HG03064 (cell line): ENCODE data around the gene OGDH.
A peak's percentile ranks its signal among the peaks of the same experiment; 100 is the strongest.
"Not testable (repeated sequence)": the region's sequence is repeated elsewhere in the genome, so short reads cannot be mapped to it uniquely, and the experiment has no call there.

Experiments
- ATAC-seq: cut with Tn5 transposase; IDR thresholded peaks from one replicate; pipeline ENCODE4 v1.9.1; 2021; ENCODE audit warnings: low read depth; ENCODE audit not compliant: unreplicated experiment

OGDH gene

DNA sequence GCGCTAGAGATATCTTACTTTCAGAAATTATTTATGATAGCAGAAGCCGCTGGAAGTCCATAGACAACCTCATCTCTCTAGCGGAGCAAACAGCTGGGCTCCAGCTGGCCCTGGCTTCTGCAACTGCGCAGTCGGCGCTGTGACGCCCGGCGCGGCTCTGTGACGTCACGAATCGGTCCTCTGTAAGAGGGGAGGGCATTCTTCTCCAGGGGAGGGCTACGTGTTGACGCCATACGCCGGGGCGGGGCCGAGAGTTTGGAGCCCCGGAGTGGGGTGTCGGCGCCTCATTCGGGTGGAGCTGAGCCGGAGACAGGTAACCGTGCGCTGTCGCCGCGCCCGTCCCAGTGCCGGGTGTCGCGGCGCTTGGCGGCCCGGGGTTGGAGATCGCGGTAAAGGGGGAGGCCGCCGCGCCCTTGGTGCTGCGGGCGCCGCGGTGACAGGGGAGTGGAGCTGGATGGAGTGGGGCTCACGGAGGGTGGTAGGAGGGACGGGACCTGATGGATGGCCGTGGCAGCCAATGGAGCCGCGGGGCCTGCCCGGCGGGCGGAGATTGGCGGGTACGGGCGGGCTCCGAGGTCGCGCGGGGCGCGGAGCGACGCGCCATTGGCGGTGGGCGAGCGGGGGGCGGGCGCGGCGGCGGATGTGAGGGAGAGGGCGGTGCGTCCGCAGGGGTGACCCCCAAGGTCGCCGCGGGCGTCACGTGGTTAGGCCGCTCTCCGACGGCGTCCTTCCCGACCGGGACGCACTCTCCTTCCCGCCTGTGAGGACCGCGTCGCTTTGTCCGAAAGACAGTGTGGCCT lies at the start of gene OGDH:
Gene OGDH (plus strand): TSS at position 287 of the 800 bp plus-strand sequence. CDS start 17,717 bp downstream, outside the sequence.
- peak; percentile 92 for ATAC-seq

DNA sequence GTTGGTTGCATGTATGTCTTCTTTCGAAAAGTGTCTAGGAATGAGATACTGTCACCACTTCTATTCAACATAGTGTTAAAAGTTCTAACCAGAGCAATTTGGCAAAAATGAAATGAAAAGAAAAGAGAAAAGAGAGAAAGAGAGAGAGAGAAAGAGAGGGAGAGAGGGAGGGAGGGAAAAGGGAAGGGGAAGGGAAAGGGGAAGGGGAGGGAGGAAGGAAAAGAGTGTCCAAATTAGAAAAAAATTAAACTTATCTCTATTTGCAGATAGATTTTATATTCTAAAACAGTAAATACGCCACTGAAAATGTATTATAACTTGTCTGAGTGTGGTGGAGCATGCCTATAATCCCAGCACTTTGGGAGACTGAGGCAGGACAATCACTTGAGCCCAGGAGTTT lies 48.9 kb upstream of the OGDH start:
- no peak for ATAC-seq

DNA sequence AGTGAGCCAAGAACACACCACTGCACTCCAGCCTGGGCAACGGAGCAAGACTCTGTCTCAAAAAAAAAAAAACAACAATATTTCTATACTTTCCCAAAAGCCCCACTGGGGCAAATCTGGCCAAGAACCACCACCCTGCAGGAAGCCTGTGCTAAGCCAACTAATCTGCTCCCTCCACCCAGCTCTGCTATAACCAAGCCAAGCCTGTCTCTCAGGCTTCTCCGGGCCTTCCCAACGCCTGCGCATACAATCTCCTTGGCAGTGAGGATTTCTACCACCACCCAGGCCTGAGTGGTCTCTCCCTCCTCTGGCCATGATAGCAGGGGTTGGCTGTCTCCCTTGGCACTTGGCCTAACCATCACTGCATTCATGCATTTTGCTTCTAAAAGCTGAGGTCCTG lies 46.9 kb upstream of the OGDH start:
- no peak for ATAC-seq

DNA sequence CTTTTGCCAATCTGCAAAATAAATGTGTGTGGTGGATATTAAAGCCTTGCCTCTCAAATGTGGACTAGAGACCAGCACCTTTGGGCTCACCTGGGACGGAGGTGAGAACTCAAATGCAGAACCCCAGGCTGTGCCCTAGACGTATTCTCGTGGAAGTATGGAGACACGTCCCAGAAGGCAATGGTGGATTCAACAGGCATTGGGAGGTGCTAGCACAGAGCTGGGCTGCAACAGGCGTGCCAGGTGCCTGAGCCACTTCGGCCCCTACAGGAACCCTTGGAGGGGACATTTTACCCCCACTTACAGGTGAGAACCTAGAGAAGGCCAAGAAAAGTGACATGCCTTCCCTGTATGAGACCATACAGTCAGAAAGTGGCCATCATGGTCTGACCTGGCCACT lies 44.9 kb upstream of the OGDH start:
- no peak for ATAC-seq

DNA sequence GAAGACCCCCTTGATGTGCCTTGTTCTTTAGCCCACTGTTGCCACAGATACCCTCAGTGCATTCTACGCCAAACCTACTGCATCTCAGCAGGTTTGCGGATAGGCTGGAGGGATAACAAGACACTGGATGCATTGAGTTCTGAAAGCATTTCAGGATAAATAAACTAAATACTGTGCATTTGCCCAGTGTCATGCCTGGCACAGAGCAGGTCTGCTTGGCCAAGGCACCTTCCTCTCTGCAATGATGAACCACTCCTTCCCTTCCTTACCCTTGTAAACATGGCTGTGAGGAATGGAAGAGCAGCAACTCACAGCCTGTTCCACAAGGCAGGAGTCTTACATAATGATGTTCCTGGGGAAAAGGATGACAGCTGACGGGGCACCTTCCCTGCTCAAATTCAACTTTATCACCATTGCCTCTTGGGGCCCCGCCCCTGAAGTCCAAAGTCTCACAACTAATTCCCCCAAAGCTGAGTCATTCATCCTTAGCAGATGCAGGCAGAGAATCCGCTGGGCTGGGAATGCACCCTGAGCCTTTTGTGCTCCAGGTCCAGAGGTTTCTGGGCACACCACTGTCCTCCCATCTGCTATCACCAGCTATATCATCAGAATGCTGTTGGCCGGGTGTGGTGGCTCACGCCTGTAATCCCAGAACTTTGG lies 44.3 kb upstream of the OGDH start:
- ATAC-seq: no peak

DNA sequence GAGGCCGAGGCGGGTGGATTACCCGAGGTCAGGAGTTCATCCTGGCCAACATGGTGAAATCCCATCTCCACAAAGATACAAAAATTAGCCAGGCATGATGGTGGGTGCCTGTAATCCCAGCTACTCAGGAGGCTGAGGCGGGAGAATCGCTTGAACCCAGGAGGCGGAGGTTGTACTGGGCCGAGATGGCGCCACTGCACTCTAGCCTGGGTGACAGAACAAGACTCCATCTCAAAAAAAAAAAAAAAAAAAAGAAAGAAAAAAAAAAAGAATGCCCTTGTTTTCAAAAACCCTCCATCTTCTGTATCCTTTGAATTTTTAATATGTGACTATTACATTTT lies 43.8 kb upstream of the OGDH start:
- ATAC-seq: not testable (repeated sequence)

DNA sequence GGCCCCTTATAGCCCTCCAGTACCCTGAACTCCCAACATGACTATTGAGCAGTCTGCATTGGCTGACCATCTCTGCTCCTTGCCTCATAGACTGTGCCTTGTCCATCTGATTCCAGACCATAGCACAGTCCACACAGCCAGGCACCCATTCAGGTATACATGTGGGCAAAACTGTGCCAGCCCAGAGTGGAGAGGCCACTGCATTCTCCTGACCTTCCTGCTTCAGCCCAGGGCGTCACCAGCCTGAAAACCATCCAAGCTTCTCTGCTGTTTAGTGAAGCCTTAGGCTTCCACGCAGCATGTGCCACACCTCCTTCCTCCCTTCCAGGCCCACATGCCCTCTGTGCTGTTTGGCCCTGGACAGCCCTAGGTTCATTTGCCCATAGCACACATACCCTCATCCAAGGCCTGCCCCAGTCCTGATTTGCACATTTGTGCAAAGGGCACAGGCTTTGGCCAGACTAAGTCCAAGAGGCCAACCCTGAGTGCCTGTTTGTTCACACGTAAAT lies 43.2 kb upstream of the OGDH start:
- ATAC-seq: no peak

DNA sequence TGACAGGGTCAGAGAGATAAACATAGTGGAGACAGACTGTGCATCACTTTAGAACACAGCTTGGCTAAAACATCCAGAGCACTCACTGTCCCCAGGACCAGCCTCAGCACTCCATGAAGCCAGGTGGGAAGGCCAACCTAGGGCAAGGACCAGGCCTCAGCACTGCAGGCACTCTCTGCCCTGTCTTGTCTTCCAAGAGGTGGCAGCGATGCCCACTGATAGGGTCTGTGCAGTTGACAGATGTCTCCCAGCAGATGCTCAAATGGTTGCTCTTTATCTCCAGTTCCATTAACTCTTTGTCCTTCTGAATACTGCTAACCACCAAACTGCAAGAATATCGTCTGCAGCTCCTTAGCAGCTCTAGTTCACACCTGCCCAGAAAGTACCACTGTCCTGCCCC lies 41.8 kb upstream of the OGDH start:
- no peak for ATAC-seq

DNA sequence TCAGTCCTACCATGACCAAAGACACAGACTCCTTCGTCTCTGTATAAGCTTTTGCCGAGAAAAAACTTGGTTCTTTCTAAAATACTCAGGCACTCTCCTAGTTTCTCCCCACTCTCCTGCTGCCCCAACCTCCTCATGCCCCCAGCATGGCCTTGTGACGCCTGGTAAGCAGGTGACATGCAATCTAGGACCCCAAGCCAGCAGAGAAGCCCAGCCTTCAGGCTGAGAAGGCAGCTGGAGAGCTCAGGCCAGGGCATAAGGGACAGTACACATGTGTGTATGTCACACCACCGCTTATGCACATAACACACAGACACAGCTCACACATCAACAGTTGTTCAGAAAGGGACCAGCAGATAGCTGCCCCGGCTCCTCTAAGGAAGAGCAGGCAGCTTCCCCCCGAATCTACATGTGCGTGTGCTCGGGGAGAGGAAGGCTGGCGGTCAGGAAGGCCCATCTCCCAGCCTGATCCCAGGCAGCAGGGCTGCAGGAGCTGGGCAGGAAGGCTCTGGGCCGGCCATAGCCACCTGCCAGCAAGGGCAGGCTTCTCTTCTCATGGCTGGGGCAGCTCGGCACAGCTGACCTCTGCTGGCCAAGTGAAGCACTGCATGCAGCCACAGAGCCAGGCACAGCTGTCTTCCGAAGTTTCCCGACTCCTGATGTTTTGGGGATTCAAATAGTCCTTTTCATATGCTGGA lies 41.2 kb upstream of the OGDH start:
- no peak for ATAC-seq

DNA sequence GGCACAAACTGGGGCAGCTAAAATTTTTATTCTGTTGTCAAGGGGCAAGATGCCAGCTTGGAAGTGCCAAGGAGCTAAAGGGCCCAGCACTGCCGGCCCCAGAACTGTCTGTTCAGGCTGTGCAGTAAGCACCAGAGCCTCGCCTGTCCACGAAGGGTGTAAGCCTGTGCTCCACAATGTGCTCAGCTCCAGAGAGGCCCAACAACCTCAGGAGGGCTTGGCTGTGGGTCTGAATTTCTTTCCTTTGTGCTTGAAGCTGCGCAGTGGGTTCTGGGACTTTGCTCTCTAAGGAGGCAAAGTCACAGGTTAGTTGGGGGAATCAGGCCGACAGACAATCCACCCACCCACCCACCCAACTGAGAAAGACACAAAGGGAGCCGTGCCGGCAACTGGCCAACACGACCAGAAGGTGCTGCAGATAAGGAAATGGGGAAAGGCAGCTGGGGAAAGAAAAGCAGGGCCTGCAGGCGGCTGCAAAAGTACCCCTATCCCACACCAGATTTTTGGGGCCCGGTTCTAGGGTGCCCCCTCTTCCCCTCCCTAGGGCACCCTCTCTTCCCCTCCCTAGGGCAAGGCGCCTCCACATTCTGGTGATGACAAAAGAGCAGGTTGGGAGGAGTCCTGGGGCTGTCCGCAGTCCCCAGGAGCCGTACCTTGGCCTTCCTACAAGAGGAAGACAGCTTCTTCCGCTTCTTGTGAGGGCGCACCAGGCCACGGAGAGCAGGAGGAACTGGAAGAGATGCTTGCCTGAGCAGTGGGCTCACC lies 40.5 kb upstream of the OGDH start:
- no peak for ATAC-seq

DNA sequence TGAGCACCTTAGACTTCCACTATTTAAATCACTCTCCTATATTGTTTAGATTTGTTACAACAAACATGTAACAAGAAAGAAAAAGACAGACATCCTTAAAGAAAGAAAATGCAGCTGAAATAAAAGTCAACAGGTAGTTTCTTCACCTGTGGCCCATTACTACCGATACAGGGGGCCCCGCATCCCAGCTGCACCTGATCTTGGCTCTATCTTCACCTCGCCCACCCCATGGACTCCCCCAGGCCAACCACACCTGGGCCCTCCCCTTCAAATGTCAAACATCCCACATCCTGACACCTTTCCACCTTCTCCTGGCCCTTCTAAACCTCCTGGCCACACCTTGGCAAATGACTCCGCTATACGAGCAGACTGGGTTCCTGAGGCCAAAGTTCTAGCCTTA lies 39.7 kb upstream of the OGDH start:
- ATAC-seq: no peak

DNA sequence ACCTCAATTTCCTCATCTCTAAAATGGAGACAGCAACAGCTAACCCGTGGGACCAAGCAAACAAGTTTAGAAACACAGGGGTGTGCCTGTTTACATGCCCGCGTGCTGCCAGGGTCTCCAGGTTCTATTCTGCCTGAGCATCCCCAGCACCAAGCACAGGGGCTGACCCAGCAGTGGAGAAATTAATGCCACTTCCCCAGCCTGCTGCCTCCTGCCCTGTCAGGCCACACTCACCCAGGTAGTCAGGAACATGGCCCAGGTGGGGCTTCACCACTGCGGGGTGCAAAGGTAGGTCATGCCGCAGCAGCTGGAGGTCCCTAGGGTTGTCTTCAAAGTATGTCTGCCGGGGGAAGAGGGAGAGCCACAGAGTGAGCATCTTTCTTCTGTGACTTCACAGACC lies 38.5 kb upstream of the OGDH start:
- no peak for ATAC-seq

DNA sequence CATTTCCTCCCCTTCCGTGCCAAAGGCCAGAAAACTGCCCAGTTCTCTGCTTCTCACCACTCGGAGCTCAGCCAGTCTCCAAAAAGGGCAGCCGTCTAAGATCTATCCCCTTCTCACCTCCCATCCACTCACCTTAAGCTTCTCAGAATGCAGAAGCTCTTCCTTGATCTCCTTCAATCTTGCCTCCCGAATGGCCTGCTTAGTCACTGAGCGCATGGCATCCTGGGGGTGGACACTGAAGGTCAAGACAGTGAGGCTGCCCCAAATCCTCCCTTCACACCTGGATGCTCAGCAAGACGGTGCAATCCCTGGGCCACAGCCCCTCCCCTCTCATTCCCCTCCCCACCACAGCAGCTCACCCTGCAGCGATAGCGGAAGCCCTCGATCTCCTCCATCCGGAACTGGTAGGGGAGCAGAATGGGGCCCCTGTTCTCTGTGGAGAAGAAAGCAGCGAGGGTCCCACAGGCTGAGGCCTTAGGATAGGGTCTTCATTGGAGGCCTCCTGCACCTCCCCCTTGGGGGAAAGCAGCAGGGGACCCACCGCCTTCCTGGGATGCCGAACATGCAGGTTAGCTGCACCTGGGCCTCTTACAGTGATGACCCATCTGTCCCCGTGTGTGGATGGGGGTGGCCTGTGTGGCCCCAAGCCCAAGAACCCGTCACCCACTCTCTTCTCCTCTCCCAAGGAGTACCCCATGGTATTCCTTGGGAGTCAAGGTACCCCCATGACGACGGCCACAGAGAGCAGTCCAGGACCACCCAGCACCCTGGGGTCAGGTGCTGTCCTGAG lies 37.5 kb upstream of the OGDH start:
- no peak for ATAC-seq

DNA sequence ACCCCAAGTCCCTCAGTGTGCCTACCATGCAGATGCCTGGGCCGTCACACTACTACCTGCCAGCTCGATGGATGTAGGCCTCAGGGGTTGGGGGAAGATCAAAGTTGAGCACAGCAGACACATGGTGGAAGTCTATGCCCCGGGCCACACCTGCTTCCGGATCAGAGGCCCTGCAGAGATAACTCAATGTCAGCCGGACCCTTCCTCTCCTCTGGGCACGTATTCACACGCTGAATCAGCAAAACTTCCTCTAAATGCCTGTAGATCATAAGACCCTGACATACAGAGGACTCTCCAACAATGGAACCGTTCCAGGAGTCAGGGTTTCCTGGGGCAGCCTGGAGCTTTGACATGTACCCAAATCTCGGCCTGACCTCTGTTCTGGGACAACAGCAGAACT lies 36.5 kb upstream of the OGDH start:
- ATAC-seq: no peak

DNA sequence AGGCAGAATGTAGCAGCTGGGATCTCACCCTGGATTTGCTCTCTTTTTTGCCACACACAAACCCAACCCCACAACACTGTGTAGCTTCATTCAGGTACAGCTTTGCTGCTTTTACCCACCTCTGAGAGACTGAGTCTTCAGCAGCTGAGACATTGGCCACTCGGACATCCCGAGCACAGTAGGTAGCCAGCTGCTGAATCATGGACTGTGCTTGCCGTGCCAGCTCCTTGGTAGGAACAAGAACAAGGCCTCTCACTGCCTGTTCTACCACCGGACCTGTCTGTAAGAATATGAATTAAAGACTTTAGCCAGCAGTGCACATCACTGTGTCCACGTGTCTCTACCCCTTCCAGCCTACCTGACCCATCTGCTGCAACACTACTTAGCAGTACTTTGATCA lies 33.7 kb upstream of the OGDH start:
- ATAC-seq: no peak

DNA sequence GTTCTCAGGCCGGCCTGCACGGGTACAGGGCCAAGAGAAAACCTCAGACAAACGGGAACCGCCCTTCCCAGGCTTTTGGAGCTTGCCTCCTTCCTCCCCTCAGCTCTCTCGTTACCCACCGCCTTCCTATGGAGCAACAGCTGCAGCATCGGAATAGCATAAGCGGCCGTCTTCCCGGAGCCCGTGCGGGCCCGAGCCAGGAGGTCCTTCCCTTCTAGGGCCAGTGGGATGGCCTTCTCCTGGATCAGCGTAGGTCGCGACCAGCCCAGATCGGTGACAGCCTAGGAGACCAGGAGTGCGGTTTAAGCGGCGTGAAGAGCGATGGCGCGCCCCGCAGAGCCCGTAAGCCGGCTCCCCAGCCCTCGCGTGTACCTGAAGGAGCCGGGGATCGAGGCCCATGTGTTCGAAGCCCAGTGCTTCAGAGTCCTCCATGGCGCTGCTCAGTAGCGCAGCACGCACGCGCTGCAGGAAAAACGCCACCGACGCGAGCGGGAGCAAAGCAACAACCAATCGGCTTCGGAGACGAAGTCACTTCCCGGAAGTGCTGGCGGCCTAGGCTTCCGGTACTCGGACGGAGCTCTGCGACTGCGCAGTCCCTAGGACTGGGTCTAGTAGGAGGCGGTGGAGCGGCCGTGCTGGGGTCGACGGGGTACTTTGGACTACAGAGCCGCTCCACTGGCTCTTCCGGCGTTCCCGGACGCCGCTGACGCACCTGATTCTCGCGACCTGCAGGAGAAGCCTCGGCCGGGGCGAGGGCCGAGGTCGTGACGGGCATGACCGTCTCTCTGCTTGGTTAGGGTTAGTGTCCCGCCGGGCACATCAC lies 32.8 kb upstream of the OGDH start, which contains the start of gene DDX56:
Gene DDX56 (minus strand): TSS at position 445 of the 823 bp plus-strand sequence. CDS start 13 bp downstream, at position 432.
- ATAC-seq: peak; percentile 86

DNA sequence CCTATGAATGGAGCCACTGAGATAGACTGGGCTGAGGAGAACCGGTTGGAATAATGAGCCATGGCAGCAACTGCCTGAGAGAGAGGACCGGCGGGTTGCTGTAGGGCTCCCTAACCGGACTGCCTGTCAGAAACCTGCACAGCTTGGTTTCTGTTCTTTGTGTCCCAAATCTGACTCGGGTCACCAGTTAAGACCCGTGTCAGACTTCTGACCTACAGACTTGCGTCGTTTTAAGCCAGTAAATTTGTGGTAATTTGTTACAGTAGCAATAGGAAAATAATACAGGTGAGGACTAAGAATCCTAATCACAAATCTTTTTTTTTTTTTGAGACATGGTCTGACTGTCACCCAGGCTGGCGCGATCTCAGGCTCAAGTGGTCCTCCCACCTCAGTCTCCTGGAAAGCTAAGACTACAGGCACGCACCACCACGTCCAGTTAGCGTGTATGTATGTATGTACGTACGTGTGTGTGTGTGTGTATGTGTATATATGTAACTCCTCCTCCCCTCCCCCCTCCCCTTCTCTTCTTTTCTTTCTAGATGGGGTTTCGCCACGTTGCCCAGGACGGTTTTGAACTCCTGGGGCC lies 32.0 kb upstream of the OGDH start:
- no peak for ATAC-seq

DNA sequence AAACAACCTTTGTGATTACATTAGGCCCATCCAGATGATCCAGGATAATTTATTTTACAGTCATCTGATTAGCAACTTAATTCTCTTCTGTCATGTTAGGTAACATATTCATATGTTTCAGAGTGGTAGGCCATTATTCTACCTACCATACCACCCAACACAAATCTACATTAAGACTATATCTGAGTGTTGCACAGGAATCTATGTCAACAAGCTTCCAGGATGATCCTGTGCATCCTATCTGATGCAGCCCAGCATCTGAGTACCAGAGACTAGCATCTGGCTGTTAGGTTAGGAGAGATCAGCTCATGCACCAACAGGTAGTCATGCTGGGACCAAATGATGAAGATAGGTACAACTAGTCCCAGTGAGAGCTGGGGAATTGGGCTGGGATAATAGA lies 31.4 kb upstream of the OGDH start:
- no peak for ATAC-seq

DNA sequence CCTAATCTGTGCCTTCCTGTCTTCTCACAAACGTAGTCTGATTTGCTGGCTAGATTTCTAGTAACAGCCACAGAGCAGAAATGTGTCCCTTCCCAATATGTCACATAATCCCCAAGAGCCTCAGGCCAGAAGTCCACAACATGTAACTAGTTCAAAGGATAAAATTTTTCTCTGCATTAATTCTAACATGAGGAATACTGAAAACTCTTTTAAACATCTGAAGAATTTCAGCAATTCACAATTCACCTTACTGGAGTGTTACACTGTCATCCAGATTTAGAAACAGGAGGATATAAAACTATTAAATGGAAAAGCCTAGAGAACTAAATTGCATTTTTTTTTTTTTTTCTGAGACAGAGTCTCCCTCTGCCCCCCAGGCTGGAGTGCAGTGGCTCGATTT lies 30.2 kb upstream of the OGDH start:
- no peak for ATAC-seq
